Fibroblast of lung (primary cell): ENCODE results near the gene DPEP3. TPM values are rescaled to one million over a fixed set of nuclear protein-coding genes. Genes with fewer than 3 reads are reported as not detected.

Source experiments
- DNase-seq, 2 donors: peaks; one replicate each; pipeline versions ENCODE4 v3.0.0 to v3.0.0-alpha.2; 2010; ENCODE audit warnings: low read depth in 2 of 2
- H2AFZ ChIP-seq: 2 replicates; pipeline ENCODE4 v1.5.1; 2012; ENCODE audit warnings: low read length, control low read depth, inconsistent platforms
- H3K27ac ChIP-seq: 2 replicates; pipeline ENCODE4 v1.5.1; 2011; ENCODE audit warnings: low read length, control low read depth; ENCODE audit not compliant: insufficient read depth
- H3K27me3 ChIP-seq: 2 replicates; pipeline ENCODE4 v1.5.1; 2011; ENCODE audit warnings: mild to moderate bottlenecking, low read length; ENCODE audit not compliant: control insufficient read depth, insufficient read depth
- H3K36me3 ChIP-seq: 2 replicates; pipeline ENCODE4 v1.5.1; 2011; ENCODE audit warnings: low read length; ENCODE audit not compliant: control insufficient read depth, insufficient read depth
- H3K4me1 ChIP-seq: 2 replicates; pipeline ENCODE4 v1.5.1; 2011; ENCODE audit warnings: low read length; ENCODE audit not compliant: control insufficient read depth, insufficient read depth; ENCODE audit errors: extremely low read depth
- H3K4me2 ChIP-seq: 2 replicates; pipeline ENCODE4 v1.5.1; 2011; ENCODE audit warnings: low read length, control low read depth; ENCODE audit not compliant: insufficient read depth; ENCODE audit errors: extremely low read depth
- H3K4me3 ChIP-seq, 4 experiments: fragments of 200-600 bp in 1 of 4; sonication (generic) in 1 of 4; replicated peaks in 1 of 4; 2 replicates each; pipeline ENCODE4 v1.5.1; 2011 to 2016; ENCODE audit warnings: low read length in 4 of 4, low read depth in 3 of 4, mild to moderate bottlenecking in 3 of 4, control low read depth in 2 of 4, inconsistent platforms in 1 of 4, mixed read lengths in 1 of 4; ENCODE audit not compliant: insufficient read depth in 1 of 4; ENCODE audit errors: control extremely low read depth in 1 of 4
- H3K79me2 ChIP-seq: 2 replicates; pipeline ENCODE4 v1.5.1; 2012; ENCODE audit warnings: mild to moderate bottlenecking, low read length, inconsistent platforms; ENCODE audit not compliant: control insufficient read depth, insufficient read depth
- H3K9ac ChIP-seq: 2 replicates; pipeline ENCODE4 v1.5.1; 2011; ENCODE audit warnings: mild to moderate bottlenecking, low read length, control low read depth; ENCODE audit not compliant: insufficient read depth
- H3K9me3 ChIP-seq: 2 replicates; pipeline ENCODE4 v1.5.1; 2012; ENCODE audit warnings: low read depth, low read length; ENCODE audit not compliant: control insufficient read depth, insufficient read depth
- H4K20me1 ChIP-seq: 2 replicates; pipeline ENCODE4 v1.5.1; 2011; ENCODE audit warnings: low read length; ENCODE audit not compliant: control insufficient read depth, insufficient read depth; ENCODE audit errors: extremely low read depth
- EZH2 ChIP-seq: IDR thresholded peaks from 2 replicates; pipeline ENCODE4 v1.5.1; 2012; ENCODE audit warnings: low read length, control low read depth, mild to moderate bottlenecking; ENCODE audit errors: missing control alignments
- polyA plus RNA-seq, 2 donors: library from polyadenylated mRNA; depleted of rRNA in 1 of 2; stranded (reverse) in 1 of 2; unstranded in 1 of 2; fragments of >200 nt; gene quantifications; 2 replicates each; pipeline ENCODE4 v1.2.1, GENCODE V29; 2011 to 2012; ENCODE audit warnings: missing spikeins in 1 of 2
- total RNA-seq: library from RNA; depleted of rRNA; stranded (reverse); fragments of >200 nt; gene quantifications from 2 replicates; pipeline ENCODE4 v1.2.1, GENCODE V29; 2014
- TF ChIP-seq, protein P1 (sequence below), 2 donors: IDR thresholded peaks in 1 of 2; conservative IDR thresholded peaks in 1 of 2; 1 replicate in 1 of 2; 2 replicates in 1 of 2; pipeline ENCODE4 v1.5.1; 2011 to 2012; ENCODE audit warnings: low read length in 2 of 2, control low read depth in 1 of 2, inconsistent platforms in 1 of 2, low read depth in 1 of 2, mild to moderate bottlenecking in 1 of 2

DPEP3 gene
- total and polyA plus RNA-seq, 2 donors (not counting 1 experiment from before 2014, with no cell fraction given) = not detected

DNA sequence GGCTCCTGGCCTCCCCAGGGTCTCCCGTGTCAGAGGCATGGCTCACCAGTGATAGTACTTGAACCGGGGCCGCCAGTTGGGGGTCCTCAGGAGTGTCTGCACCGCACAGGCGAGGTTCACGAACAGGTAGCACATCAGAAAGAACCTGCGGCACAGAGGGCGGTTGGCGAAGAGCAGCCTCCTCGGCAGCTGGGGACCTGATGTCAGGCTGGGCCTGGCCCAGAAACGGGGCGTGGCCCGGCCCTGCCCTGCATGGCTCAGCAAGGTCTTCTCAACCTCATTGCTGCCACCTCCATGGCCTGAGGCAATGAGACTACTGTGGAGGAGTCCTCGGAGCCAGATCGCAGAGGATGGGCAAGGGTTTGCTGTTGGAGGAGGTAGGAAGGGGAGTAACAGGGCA is 32.3 kb downstream of the DPEP3 start:
- Histone ChIP-seq H3K9ac (no peak overlapping the region), H3K4me2 (no peak overlapping the region), H2AFZ (no peak overlapping the region), H3K4me1 (peaks cover 16% of the 10 kb centered on the region), H3K4me3 (no peak overlapping the region), H3K36me3 (peaks cover 72% of the 10 kb centered on the region), H4K20me1 (no peaks in the 10 kb centered on the region), H3K79me2 (no peaks in the 10 kb centered on the region), H3K27ac (no peak overlapping the region), H3K9me3 (no peaks in the 10 kb centered on the region), H3K27me3 (no peaks in the 10 kb centered on the region)
- no peak for TF ChIP-seq EZH2
- TF ChIP-seq, protein P1, sequence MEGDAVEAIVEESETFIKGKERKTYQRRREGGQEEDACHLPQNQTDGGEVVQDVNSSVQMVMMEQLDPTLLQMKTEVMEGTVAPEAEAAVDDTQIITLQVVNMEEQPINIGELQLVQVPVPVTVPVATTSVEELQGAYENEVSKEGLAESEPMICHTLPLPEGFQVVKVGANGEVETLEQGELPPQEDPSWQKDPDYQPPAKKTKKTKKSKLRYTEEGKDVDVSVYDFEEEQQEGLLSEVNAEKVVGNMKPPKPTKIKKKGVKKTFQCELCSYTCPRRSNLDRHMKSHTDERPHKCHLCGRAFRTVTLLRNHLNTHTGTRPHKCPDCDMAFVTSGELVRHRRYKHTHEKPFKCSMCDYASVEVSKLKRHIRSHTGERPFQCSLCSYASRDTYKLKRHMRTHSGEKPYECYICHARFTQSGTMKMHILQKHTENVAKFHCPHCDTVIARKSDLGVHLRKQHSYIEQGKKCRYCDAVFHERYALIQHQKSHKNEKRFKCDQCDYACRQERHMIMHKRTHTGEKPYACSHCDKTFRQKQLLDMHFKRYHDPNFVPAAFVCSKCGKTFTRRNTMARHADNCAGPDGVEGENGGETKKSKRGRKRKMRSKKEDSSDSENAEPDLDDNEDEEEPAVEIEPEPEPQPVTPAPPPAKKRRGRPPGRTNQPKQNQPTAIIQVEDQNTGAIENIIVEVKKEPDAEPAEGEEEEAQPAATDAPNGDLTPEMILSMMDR (conservative IDR thresholded peaks at IDR 0.05 in 1 of 2, IDR thresholded peaks at IDR 0.05 in 1 of 2; ENCODE audit: low read depth in 1 of 2, low read length in 2 of 2) = no peak
- no peak for DNase-seq

DNA sequence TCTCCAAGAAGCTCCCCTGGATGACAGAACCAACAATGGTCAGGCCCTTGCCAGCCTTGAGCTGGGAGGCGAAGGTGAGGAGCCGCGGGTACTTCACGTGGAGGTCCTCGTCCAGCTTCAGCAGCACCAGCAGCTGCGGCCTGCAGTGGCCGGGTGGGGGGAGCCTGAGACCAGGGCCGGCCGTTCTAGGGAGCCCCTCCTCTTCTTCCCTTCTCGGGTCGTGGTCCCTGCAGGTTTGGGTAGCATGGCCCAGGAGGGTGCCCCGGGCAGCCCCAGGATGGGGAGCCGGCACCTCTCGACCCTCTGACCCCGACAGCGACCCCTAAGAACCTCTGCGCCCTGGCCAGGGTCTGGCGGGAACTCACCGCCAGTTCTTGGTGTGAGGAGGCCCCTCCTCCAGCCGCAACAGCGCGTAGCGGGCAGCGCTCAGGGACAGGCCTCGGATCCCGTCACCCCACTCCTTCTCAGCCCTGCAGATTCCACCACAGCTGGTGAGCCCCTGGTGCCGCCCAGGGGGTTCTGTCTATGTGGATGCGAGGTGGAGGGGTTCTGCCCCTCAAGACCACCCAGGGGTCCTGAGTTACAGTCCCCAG is 33.2 kb downstream of the DPEP3 start:
- DNase-seq = no peak
- Histone ChIP-seq H3K79me2 (no peaks in the 10 kb centered on the region), H3K36me3 (peaks cover 80% of the 10 kb centered on the region), H3K27ac (no peak overlapping the region), H3K9ac (no peak overlapping the region), H2AFZ (no peak overlapping the region), H4K20me1 (no peaks in the 10 kb centered on the region), H3K4me2 (no peak overlapping the region), H3K4me3 (no peak overlapping the region), H3K4me1 (peaks cover 14% of the 10 kb centered on the region), H3K27me3 (no peaks in the 10 kb centered on the region), H3K9me3 (no peaks in the 10 kb centered on the region)
- TF ChIP-seq, protein P1 (conservative IDR thresholded peaks at IDR 0.05 in 1 of 2, IDR thresholded peaks at IDR 0.05 in 1 of 2; ENCODE audit: low read depth in 1 of 2, low read length in 2 of 2) = no peak

DNA sequence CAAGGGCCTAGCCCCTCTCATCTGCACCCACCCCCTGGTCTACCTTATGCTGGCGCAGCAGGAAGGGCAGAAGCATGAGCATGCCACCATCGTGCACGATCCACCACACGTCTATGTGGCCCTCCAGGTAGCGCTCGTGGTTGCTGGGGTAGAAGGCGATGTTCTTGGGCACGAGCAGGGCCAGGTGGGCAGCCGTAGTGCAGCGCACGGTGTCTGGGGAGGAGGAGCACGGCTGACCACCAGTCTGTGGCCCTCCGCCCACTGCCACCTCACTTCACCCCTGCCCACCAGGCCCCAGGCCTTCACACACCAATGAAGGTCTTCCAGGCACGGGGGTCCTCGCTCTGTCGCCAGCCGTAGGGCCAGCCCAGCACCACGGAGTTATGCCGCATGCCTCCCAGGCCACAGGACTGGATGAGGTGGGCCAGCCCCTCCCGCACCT is 34.1 kb downstream of the DPEP3 start:
- H3K4me2 ChIP-seq = no peak overlapping the region
- H3K27me3 ChIP-seq = no peaks in the 10 kb centered on the region
- H3K4me3 ChIP-seq = no peak overlapping the region
- no peak overlapping the region for H3K9ac ChIP-seq
- no peaks in the 10 kb centered on the region for H4K20me1 ChIP-seq
- H2AFZ ChIP-seq = no peak overlapping the region
- H3K36me3 ChIP-seq = peaks cover 79% of the 10 kb centered on the region
- DNase-seq = no peak
- H3K4me1 ChIP-seq = peaks cover 9% of the 10 kb centered on the region
- no peaks in the 10 kb centered on the region for H3K9me3 ChIP-seq
- H3K79me2 ChIP-seq = no peaks in the 10 kb centered on the region
- TF ChIP-seq, protein P1 (conservative IDR thresholded peaks at IDR 0.05 in 1 of 2, IDR thresholded peaks at IDR 0.05 in 1 of 2; ENCODE audit: low read depth in 1 of 2, low read length in 2 of 2) = no peak
- TF ChIP-seq EZH2 = no peak
- no peak overlapping the region for H3K27ac ChIP-seq
